Measurements from ENCODE around the gene GALR2.

The GALR2 gene

GRCh38 chr17:76125922-76126321, 51.3 kb downstream of the GALR2 start:
- DNase-seq (ENCODE audit: low read depth), result no peak
